Tibial nerve (tissue), 4 donors: Measurements from ENCODE around the gene MYRIP.

Source experiments
- CTCF ChIP-seq, 5 experiments: fragments of 200-600 bp in 3 of 5; fragments of 450-650 bp in 2 of 5; sonication (generic) in 3 of 5; IDR thresholded peaks; one replicate each; pipeline ENCODE4 v1.5.1; 2016 to 2019; ENCODE audit warnings: antibody characterized with exemption in 5 of 5, mild to moderate bottlenecking in 3 of 5, moderate library complexity in 2 of 5
- EP300 ChIP-seq, 2 donors: sonication (generic); formaldehyde crosslinking; IDR thresholded peaks; one replicate each; pipeline ENCODE4 v1.6.1; 2017; ENCODE audit warnings: antibody characterized with exemption in 2 of 2, mild to moderate bottlenecking in 1 of 2
- POLR2A ChIP-seq, 2 donors: fragments of 450-650 bp; IDR thresholded peaks; one replicate each; pipeline ENCODE4 v1.6.1; 2017; ENCODE audit warnings: antibody characterized with exemption in 2 of 2, mild to moderate bottlenecking in 2 of 2, moderate library complexity in 2 of 2

- TF ChIP-seq CTCF (IDR thresholded peaks at IDR 0.05) (no peak), POLR2A (IDR thresholded peaks at IDR 0.05) (no peak), EP300 (IDR thresholded peaks at IDR 0.05) (no peak)
Observed at GRCh38 chr3:40018369-40018768, 209.0 kb downstream of the MYRIP start.
